Erythroblast (primary cell): ENCODE results near the gene CLPX.

ENCODE experiments used
- GATA1 ChIP-seq: IDR thresholded peaks from 2 replicates; pipeline ENCODE4 v1.6.1; 2011; ENCODE audit warnings: low read depth, mild to moderate bottlenecking, control low read depth, low read length, moderate library complexity
- POLR2A ChIP-seq: IDR thresholded peaks from 2 replicates; pipeline ENCODE4 v1.6.1; 2011; ENCODE audit warnings: mild to moderate bottlenecking, low read length

DNA sequence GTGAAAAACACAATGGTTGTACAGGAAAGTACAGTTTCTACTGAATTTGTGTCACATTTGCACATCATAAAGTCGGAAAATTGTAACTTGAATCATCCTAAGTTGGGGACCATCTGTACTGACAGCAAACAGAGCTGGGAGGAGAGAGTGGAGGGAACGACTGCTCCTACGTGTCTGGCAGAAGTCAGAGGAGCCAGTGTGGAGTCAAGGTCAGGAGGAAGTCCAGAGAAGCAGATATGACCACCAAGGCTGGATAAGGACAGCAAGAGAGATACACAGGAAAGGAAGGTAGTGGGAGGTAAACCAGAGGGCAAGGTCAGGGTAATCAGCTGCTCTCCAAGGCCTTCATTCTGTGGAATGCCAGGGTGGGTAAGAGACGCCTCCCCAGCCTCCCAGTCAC, 28.9 kb upstream of the CLPX start:
- TF ChIP-seq POLR2A (no peak), GATA1 (no peak)
